Esophagus squamous epithelium (tissue), 4 donors: Measurements from ENCODE around the gene TAS2R60.

Source experiments
- CTCF ChIP-seq, 6 experiments: fragments of 450-650 bp in 4 of 6; fragments of 200-600 bp in 2 of 6; sonication (generic) in 2 of 6; IDR thresholded peaks; one replicate each; pipeline ENCODE4 v1.5.1; 2016 to 2019; ENCODE audit warnings: antibody characterized with exemption in 6 of 6, mild to moderate bottlenecking in 4 of 6, moderate library complexity in 4 of 6
- POLR2A ChIP-seq, 4 donors: fragments of 450-650 bp; IDR thresholded peaks; one replicate each; pipeline ENCODE4 v1.6.1; 2017; ENCODE audit warnings: antibody characterized with exemption in 4 of 4, mild to moderate bottlenecking in 4 of 4, moderate library complexity in 3 of 4

- TF ChIP-seq CTCF (IDR thresholded peaks at IDR 0.05), result no peak
- TF ChIP-seq POLR2A (IDR thresholded peaks at IDR 0.05), result no peak
Observed at GRCh38 chr7:143436325-143436946, 6.8 kb upstream of the TAS2R60 start.
